WTC11 (cell line): ENCODE data around the gene MRPL9. TPM values are rescaled to one million over a fixed set of nuclear protein-coding genes. Genes with fewer than 3 reads are reported as not detected.

Experiments used
- ATAC-seq: fragments of 200-7000 bp; cut with Tn5 transposase; 2 replicates; pipeline ENCODE4 v1.10.0; 2021; ENCODE audit warnings: mild to moderate bottlenecking, moderate library complexity
- CTCF ChIA-PET: fragments of 300-600 bp; sonication (Branson Sonifier 250); formaldehyde crosslinking; loops from one replicate; lab custom pipeline; 2021; ENCODE audit warnings: antibody characterized with exemption; lab: Charles Lee
- POLR2A ChIA-PET: fragments of 350-600 bp; sonication (Branson Sonifier 250); formaldehyde crosslinking; loops from one replicate; lab custom pipeline; 2021; ENCODE audit warnings: antibody characterized with exemption; lab: Charles Lee
- DNase-seq: peaks from one replicate; pipeline ENCODE4 v3.0.0; 2021; ENCODE audit warnings: low spot score
- H3K27ac Mint-ChIP-seq: 2 replicates; pipeline ENCODE4 v1.8.0; 2021; ENCODE audit warnings: mixed read lengths
- H3K27me3 Mint-ChIP-seq: 2 replicates; pipeline ENCODE4 v1.8.0; 2021; ENCODE audit warnings: low read depth, mild to moderate bottlenecking, moderate library complexity, mixed read lengths
- H3K36me3 Mint-ChIP-seq: 2 replicates; pipeline ENCODE4 v1.8.0; 2021; ENCODE audit warnings: mixed read lengths
- H3K4me1 Mint-ChIP-seq: 2 replicates; pipeline ENCODE4 v1.8.0; 2022; ENCODE audit warnings: mixed read lengths
- H3K4me3 Mint-ChIP-seq: 2 replicates; pipeline ENCODE4 v1.8.0; 2021; ENCODE audit warnings: mild to moderate bottlenecking, moderate library complexity, mixed read lengths
- H3K9me3 Mint-ChIP-seq: 2 replicates; pipeline ENCODE4 v1.8.0; 2021; ENCODE audit warnings: mixed read lengths
- ETV6 ChIP-seq: sonication (generic); formaldehyde crosslinking; IDR thresholded peaks from 2 replicates; pipeline ENCODE4 v1.8.1; 2022; ENCODE audit warnings: mild to moderate bottlenecking, missing genetic modification reagents
- GTF2I ChIP-seq: fragments of 250-450 bp; sonication (Bioruptor Pico); conservative IDR thresholded peaks from 2 replicates; pipeline ENCODE4 v1.4.0; 2021; ENCODE audit warnings: mild to moderate bottlenecking
- SP1 ChIP-seq: sonication (generic); formaldehyde crosslinking; conservative IDR thresholded peaks from 2 replicates; pipeline ENCODE4 v1.8.1; 2022; ENCODE audit warnings: missing genetic modification reagents
- ZBTB21 ChIP-seq: sonication (generic); formaldehyde crosslinking; IDR thresholded peaks from 2 replicates; pipeline ENCODE4 v1.8.1; 2023; ENCODE audit warnings: mild to moderate bottlenecking, missing genetic modification reagents, borderline replicate concordance
- ZNF219 ChIP-seq: sonication (generic); formaldehyde crosslinking; IDR thresholded peaks from 2 replicates; pipeline ENCODE4 v1.8.0; 2023; ENCODE audit warnings: missing genetic modification reagents, mild to moderate bottlenecking, borderline replicate concordance
- ZNF317 ChIP-seq: sonication (generic); formaldehyde crosslinking; IDR thresholded peaks from 2 replicates; pipeline ENCODE4 v1.8.1; 2023; ENCODE audit warnings: low read depth, mild to moderate bottlenecking, moderate library complexity, missing genetic modification reagents, borderline replicate concordance
- ZNF423 ChIP-seq: fragments of 250-450 bp; sonication (Bioruptor Pico); IDR thresholded peaks from 2 replicates; pipeline ENCODE4 v2.1.2; 2022; ENCODE audit warnings: mild to moderate bottlenecking, moderate library complexity
- total RNA-seq: library from RNA; stranded (reverse); gene quantifications from 3 replicates; pipeline ENCODE4 v1.2.3, GENCODE V29; 2021
- TF ChIP-seq, protein P1 (sequence below): sonication (generic); formaldehyde crosslinking; IDR thresholded peaks from 2 replicates; pipeline ENCODE4 v1.8.1; 2022; ENCODE audit warnings: low read depth, missing genetic modification reagents, borderline replicate concordance
- TF ChIP-seq, protein P2 (sequence below): sonication (generic); formaldehyde crosslinking; IDR thresholded peaks from 2 replicates; pipeline ENCODE4 v1.8.1; 2023; ENCODE audit warnings: mild to moderate bottlenecking, missing genetic modification reagents, borderline replicate concordance
- TF ChIP-seq, protein P3 (sequence below): sonication (generic); formaldehyde crosslinking; IDR thresholded peaks from 2 replicates; pipeline ENCODE4 v1.8.1; 2023; ENCODE audit warnings: mild to moderate bottlenecking, missing genetic modification reagents, moderate library complexity
- TF ChIP-seq, protein P4 (sequence below): fragments of 250-450 bp; sonication (Bioruptor Pico); IDR thresholded peaks from 2 replicates; pipeline ENCODE4 v1.9.0; 2021; ENCODE audit warnings: mild to moderate bottlenecking
- TF ChIP-seq, protein P5 (sequence below): fragments of 200-600 bp; IDR thresholded peaks from 2 replicates; pipeline ENCODE4 v1.8.0; 2022; ENCODE audit warnings: antibody characterized with exemption
- TF ChIP-seq, protein P6 (sequence below): fragments of 250-450 bp; sonication (Bioruptor Pico); conservative IDR thresholded peaks from 2 replicates; pipeline ENCODE4 v1.9.0; 2021; ENCODE audit warnings: mild to moderate bottlenecking
- TF ChIP-seq, protein P7 (sequence below): sonication (generic); formaldehyde crosslinking; IDR thresholded peaks from 2 replicates; pipeline ENCODE4 v1.8.0; 2022; ENCODE audit warnings: missing genetic modification reagents
- TF ChIP-seq, protein P8 (sequence below): sonication (generic); formaldehyde crosslinking; IDR thresholded peaks from 2 replicates; pipeline ENCODE4 v1.8.1; 2022; ENCODE audit warnings: mild to moderate bottlenecking, moderate library complexity, missing genetic modification reagents
- TF ChIP-seq, protein P9 (sequence below): sonication (generic); formaldehyde crosslinking; IDR thresholded peaks from 2 replicates; pipeline ENCODE4 v1.8.1; 2023; ENCODE audit warnings: mild to moderate bottlenecking, moderate library complexity, missing genetic modification reagents

Gene MRPL9
- total RNA-seq, 1 experiment from 2014 or later, result 99.3 TPM

DNA sequence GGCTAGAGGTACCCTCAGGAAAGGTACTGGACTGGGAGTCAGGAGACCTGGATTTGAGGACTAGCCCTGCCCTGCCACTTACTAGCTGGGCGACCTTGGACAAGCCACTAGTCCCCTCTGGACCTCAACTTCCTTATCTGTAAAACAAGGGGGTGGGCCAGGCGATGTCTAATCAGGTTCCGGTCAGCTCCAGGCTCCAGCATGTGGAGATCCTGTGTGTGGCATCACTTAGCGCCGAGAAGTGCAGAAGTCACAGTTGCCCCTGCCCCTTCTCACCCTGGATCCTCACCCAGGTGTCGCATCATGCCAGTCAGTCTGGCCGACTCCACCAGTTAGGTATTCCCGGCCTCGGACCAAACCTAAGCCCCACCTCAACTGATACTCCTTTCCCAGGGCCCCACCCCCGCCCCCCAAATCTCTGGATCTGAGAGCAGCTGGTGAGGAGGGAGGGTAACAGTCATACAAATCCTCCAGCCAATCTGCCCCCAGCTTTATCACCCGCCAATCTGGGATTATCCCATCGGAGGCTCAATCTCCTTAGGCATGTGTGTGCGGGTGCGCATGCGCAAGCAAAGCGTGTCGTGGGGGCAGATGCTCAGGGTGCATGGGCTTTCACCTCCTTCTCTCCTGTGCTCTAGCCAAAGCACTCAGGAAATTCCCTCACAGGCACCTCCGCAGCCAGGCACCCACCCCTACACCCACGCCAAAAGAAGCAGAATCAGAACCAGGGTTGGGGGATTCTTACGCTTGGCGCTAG lies 52.1 kb downstream of the MRPL9 start:
- no peak for ATAC-seq
- H3K4me3 Mint-ChIP-seq, result no peak overlapping the region
- H3K9me3 Mint-ChIP-seq, result no peaks in the 10 kb centered on the region
- H3K4me1 Mint-ChIP-seq, result peaks cover 11% of the 10 kb centered on the region
- peaks cover 13% of the 10 kb centered on the region for H3K27me3 Mint-ChIP-seq
- no peaks in the 10 kb centered on the region for H3K36me3 Mint-ChIP-seq
- POLR2A ChIA-PET, result no interaction called here
- DNase-seq, result no peak
- CTCF ChIA-PET, result interaction anchor here (0.6 to 1.1 kb wide), 2 partner anchors 125 to 152 kb away, joined by 4 read pairs; no protein-coding TSS in a partner anchor
- H3K27ac Mint-ChIP-seq, result no peak overlapping the region
- TF ChIP-seq ZBTB21 (CRISPR knock-in tag) (no peak), ZNF317 (CRISPR knock-in tag) (no peak), ZNF219 (CRISPR knock-in tag) (no peak), ZNF423 (no peak), SP1 (no peak), ETV6 (no peak), GTF2I (no peak)
- TF ChIP-seq, protein P1, sequence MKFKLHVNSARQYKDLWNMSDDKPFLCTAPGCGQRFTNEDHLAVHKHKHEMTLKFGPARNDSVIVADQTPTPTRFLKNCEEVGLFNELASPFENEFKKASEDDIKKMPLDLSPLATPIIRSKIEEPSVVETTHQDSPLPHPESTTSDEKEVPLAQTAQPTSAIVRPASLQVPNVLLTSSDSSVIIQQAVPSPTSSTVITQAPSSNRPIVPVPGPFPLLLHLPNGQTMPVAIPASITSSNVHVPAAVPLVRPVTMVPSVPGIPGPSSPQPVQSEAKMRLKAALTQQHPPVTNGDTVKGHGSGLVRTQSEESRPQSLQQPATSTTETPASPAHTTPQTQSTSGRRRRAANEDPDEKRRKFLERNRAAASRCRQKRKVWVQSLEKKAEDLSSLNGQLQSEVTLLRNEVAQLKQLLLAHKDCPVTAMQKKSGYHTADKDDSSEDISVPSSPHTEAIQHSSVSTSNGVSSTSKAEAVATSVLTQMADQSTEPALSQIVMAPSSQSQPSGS (CRISPR knock-in tag), result no peak
- TF ChIP-seq, protein P2, sequence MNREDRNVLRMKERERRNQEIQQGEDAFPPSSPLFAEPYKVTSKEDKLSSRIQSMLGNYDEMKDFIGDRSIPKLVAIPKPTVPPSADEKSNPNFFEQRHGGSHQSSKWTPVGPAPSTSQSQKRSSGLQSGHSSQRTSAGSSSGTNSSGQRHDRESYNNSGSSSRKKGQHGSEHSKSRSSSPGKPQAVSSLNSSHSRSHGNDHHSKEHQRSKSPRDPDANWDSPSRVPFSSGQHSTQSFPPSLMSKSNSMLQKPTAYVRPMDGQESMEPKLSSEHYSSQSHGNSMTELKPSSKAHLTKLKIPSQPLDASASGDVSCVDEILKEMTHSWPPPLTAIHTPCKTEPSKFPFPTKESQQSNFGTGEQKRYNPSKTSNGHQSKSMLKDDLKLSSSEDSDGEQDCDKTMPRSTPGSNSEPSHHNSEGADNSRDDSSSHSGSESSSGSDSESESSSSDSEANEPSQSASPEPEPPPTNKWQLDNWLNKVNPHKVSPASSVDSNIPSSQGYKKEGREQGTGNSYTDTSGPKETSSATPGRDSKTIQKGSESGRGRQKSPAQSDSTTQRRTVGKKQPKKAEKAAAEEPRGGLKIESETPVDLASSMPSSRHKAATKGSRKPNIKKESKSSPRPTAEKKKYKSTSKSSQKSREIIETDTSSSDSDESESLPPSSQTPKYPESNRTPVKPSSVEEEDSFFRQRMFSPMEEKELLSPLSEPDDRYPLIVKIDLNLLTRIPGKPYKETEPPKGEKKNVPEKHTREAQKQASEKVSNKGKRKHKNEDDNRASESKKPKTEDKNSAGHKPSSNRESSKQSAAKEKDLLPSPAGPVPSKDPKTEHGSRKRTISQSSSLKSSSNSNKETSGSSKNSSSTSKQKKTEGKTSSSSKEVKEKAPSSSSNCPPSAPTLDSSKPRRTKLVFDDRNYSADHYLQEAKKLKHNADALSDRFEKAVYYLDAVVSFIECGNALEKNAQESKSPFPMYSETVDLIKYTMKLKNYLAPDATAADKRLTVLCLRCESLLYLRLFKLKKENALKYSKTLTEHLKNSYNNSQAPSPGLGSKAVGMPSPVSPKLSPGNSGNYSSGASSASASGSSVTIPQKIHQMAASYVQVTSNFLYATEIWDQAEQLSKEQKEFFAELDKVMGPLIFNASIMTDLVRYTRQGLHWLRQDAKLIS (CRISPR knock-in tag), result no peak
- TF ChIP-seq, protein P3, sequence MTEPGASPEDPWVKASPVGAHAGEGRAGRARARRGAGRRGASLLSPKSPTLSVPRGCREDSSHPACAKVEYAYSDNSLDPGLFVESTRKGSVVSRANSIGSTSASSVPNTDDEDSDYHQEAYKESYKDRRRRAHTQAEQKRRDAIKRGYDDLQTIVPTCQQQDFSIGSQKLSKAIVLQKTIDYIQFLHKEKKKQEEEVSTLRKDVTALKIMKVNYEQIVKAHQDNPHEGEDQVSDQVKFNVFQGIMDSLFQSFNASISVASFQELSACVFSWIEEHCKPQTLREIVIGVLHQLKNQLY (CRISPR knock-in tag), result no peak
- TF ChIP-seq, protein P4, sequence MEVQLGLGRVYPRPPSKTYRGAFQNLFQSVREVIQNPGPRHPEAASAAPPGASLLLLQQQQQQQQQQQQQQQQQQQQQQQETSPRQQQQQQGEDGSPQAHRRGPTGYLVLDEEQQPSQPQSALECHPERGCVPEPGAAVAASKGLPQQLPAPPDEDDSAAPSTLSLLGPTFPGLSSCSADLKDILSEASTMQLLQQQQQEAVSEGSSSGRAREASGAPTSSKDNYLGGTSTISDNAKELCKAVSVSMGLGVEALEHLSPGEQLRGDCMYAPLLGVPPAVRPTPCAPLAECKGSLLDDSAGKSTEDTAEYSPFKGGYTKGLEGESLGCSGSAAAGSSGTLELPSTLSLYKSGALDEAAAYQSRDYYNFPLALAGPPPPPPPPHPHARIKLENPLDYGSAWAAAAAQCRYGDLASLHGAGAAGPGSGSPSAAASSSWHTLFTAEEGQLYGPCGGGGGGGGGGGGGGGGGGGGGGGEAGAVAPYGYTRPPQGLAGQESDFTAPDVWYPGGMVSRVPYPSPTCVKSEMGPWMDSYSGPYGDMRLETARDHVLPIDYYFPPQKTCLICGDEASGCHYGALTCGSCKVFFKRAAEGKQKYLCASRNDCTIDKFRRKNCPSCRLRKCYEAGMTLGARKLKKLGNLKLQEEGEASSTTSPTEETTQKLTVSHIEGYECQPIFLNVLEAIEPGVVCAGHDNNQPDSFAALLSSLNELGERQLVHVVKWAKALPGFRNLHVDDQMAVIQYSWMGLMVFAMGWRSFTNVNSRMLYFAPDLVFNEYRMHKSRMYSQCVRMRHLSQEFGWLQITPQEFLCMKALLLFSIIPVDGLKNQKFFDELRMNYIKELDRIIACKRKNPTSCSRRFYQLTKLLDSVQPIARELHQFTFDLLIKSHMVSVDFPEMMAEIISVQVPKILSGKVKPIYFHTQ (CRISPR knock-in tag), result no peak
- TF ChIP-seq, protein P5, sequence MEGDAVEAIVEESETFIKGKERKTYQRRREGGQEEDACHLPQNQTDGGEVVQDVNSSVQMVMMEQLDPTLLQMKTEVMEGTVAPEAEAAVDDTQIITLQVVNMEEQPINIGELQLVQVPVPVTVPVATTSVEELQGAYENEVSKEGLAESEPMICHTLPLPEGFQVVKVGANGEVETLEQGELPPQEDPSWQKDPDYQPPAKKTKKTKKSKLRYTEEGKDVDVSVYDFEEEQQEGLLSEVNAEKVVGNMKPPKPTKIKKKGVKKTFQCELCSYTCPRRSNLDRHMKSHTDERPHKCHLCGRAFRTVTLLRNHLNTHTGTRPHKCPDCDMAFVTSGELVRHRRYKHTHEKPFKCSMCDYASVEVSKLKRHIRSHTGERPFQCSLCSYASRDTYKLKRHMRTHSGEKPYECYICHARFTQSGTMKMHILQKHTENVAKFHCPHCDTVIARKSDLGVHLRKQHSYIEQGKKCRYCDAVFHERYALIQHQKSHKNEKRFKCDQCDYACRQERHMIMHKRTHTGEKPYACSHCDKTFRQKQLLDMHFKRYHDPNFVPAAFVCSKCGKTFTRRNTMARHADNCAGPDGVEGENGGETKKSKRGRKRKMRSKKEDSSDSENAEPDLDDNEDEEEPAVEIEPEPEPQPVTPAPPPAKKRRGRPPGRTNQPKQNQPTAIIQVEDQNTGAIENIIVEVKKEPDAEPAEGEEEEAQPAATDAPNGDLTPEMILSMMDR, result no peak
- TF ChIP-seq, protein P6, sequence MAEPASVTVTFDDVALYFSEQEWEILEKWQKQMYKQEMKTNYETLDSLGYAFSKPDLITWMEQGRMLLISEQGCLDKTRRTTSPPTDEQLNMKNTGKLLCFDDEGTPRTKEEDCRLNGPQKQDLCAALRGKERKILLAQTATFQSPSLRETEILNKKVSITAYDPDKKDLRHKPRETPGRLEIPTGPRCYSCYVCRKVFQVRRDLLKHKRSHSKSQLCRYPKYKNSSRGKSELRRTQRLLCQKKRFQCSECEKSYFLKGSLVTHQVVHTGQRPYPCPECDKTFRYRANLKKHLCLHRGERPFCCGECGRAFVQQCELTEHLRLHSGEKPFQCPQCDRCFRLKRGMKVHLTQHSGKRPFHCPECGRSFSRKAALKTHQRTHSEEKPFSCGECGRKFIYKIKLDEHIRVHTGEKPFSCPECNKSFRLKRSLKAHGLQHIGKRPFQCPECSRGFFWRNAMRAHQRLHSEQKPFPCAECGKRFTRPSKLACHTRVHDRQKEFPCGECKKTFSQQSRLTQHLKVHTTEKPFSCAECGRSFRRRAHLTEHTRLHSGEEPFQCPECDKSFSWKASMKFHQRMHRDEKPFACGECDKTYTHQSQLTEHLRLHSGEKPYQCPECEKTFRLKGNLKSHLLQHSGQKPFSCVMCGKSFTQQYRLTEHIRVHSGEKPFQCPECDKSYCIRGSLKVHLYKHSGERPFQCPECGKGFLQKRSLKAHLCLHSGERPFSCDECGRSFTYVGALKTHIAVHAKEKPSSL (CRISPR knock-in tag), result no peak
- TF ChIP-seq, protein P7, sequence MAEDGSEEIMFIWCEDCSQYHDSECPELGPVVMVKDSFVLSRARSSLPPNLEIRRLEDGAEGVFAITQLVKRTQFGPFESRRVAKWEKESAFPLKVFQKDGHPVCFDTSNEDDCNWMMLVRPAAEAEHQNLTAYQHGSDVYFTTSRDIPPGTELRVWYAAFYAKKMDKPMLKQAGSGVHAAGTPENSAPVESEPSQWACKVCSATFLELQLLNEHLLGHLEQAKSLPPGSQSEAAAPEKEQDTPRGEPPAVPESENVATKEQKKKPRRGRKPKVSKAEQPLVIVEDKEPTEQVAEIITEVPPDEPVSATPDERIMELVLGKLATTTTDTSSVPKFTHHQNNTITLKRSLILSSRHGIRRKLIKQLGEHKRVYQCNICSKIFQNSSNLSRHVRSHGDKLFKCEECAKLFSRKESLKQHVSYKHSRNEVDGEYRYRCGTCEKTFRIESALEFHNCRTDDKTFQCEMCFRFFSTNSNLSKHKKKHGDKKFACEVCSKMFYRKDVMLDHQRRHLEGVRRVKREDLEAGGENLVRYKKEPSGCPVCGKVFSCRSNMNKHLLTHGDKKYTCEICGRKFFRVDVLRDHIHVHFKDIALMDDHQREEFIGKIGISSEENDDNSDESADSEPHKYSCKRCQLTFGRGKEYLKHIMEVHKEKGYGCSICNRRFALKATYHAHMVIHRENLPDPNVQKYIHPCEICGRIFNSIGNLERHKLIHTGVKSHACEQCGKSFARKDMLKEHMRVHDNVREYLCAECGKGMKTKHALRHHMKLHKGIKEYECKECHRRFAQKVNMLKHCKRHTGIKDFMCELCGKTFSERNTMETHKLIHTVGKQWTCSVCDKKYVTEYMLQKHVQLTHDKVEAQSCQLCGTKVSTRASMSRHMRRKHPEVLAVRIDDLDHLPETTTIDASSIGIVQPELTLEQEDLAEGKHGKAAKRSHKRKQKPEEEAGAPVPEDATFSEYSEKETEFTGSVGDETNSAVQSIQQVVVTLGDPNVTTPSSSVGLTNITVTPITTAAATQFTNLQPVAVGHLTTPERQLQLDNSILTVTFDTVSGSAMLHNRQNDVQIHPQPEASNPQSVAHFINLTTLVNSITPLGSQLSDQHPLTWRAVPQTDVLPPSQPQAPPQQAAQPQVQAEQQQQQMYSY, result no peak
- TF ChIP-seq, protein P8, sequence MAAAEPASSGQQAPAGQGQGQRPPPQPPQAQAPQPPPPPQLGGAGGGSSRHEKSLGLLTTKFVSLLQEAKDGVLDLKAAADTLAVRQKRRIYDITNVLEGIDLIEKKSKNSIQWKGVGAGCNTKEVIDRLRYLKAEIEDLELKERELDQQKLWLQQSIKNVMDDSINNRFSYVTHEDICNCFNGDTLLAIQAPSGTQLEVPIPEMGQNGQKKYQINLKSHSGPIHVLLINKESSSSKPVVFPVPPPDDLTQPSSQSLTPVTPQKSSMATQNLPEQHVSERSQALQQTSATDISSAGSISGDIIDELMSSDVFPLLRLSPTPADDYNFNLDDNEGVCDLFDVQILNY, result no peak
- TF ChIP-seq, protein P9, sequence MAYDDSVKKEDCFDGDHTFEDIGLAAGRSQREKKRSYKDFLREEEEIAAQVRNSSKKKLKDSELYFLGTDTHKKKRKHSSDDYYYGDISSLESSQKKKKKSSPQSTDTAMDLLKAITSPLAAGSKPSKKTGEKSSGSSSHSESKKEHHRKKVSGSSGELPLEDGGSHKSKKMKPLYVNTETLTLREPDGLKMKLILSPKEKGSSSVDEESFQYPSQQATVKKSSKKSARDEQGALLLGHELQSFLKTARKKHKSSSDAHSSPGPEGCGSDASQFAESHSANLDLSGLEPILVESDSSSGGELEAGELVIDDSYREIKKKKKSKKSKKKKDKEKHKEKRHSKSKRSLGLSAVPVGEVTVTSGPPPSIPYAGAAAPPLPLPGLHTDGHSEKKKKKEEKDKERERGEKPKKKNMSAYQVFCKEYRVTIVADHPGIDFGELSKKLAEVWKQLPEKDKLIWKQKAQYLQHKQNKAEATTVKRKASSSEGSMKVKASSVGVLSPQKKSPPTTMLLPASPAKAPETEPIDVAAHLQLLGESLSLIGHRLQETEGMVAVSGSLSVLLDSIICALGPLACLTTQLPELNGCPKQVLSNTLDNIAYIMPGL, result no peak
